LNCaP clone FGC (cell line): Measurements from ENCODE around the gene RBM7.
A peak's percentile ranks its signal among the peaks of the same experiment; 100 is the strongest.

Experiments used
- DNase-seq: peaks from one replicate; pipeline ENCODE4 v3.0.0-alpha.2; 2011; ENCODE audit warnings: low read depth
- H3K4me3 ChIP-seq: 2 replicates; pipeline ENCODE4 v1.5.1; 2011; ENCODE audit warnings: mild to moderate bottlenecking, low read depth, low read length, control low read depth
- CTCF ChIP-seq: IDR thresholded peaks from 2 replicates; pipeline ENCODE4 v1.5.1; 2012; ENCODE audit warnings: mild to moderate bottlenecking; ENCODE audit not compliant: control insufficient read depth, insufficient read depth; ENCODE audit errors: extremely low read depth

The RBM7 gene

GRCh38 chr11:114401311-114401710, 845 bp downstream of the RBM7 start:
- DNase-seq: no peak
- peak overlapping the region; percentile 97 for H3K4me3 ChIP-seq
- no peak for TF ChIP-seq CTCF

- no peak overlapping the region for H3K4me3 ChIP-seq
- TF ChIP-seq CTCF: no peak
- DNase-seq: no peak
Measured at GRCh38 chr11:114412946-114413345, 12.5 kb downstream of the RBM7 start.

GRCh38 chr11:114413958-114414357, 13.5 kb downstream of the RBM7 start:
- no peak for DNase-seq
- TF ChIP-seq CTCF: no peak
- no peak overlapping the region for H3K4me3 ChIP-seq

GRCh38 chr11:114416441-114416961, 16.0 kb downstream of the RBM7 start:
- TF ChIP-seq CTCF: no peak
- no peak for DNase-seq
- H3K4me3 ChIP-seq: no peak overlapping the region

- no peak for TF ChIP-seq CTCF
- no peak overlapping the region for H3K4me3 ChIP-seq
- no peak for DNase-seq
Measured at GRCh38 chr11:114426280-114426679, 25.8 kb downstream of the RBM7 start.

GRCh38 chr11:114430290-114430689, 29.8 kb downstream of the RBM7 start:
- no peak for DNase-seq
- no peak for TF ChIP-seq CTCF
- no peak overlapping the region for H3K4me3 ChIP-seq

- H3K4me3 ChIP-seq: no peak overlapping the region
- DNase-seq: no peak
- TF ChIP-seq CTCF: no peak
Measured at GRCh38 chr11:114432893-114433292, 32.4 kb downstream of the RBM7 start.
